K562 (cell line): ENCODE measurements around the gene ROR2.

Experiments used
- CREB1 ChIP-seq, 2 experiments: sonication (generic) in 1 of 2; formaldehyde crosslinking in 1 of 2; IDR thresholded peaks; 2 replicates each; pipeline versions ENCODE4 v1.6.1 to v1.8.0; 2012 to 2022; ENCODE audit warnings: inconsistent platforms in 1 of 2, mild to moderate bottlenecking in 1 of 2, missing genetic modification reagents in 1 of 2, moderate library complexity in 1 of 2
- CXXC5 ChIP-seq: fragments of 250-450 bp; sonication (Bioruptor Pico); IDR thresholded peaks from 2 replicates; pipeline ENCODE4 v1.8.0; 2022; ENCODE audit warnings: inconsistent platforms, mild to moderate bottlenecking, moderate library complexity
- EHMT2 ChIP-seq: fragments of 450-650 bp; IDR thresholded peaks from 2 replicates; pipeline ENCODE4 v1.6.1; 2018; ENCODE audit warnings: antibody characterized with exemption
- HDAC2 ChIP-seq: fragments of 450-650 bp; IDR thresholded peaks from 2 replicates; pipeline ENCODE4 v1.6.1; 2016; ENCODE audit warnings: mild to moderate bottlenecking
- HIVEP1 ChIP-seq: fragments of 250-450 bp; sonication (Bioruptor Pico); IDR thresholded peaks from 2 replicates; pipeline ENCODE4 v1.4.0; 2020; ENCODE audit warnings: mild to moderate bottlenecking
- KLF6 ChIP-seq: fragments of 250-450 bp; sonication (Bioruptor Pico); IDR thresholded peaks from 2 replicates; pipeline ENCODE4 v1.4.0; 2020; ENCODE audit warnings: mild to moderate bottlenecking, moderate library complexity, borderline replicate concordance
- MYC ChIP-seq, 2 experiments: fragments of 250-450 bp in 1 of 2; sonication (Bioruptor Pico) in 1 of 2; IDR thresholded peaks; 2 replicates each; pipeline versions ENCODE4 v1.5.1 to v1.6.1; 2012 to 2021; ENCODE audit warnings: low read depth in 2 of 2, borderline replicate concordance in 1 of 2, improper control_type of control experiment in 1 of 2, low read length in 1 of 2, mild to moderate bottlenecking in 1 of 2, moderate library complexity in 1 of 2
- NCOA2 ChIP-seq, 2 experiments: fragments of 450-650 bp; IDR thresholded peaks; 2 replicates each; pipeline ENCODE4 v1.6.1; 2018; ENCODE audit warnings: mild to moderate bottlenecking in 2 of 2, moderate library complexity in 1 of 2; ENCODE audit not compliant: partially characterized antibody in 2 of 2
- NFIC ChIP-seq: fragments of 450-650 bp; IDR thresholded peaks from 2 replicates; pipeline ENCODE4 v1.6.1; 2017; ENCODE audit warnings: mild to moderate bottlenecking, inconsistent platforms
- RBM34 ChIP-seq: fragments of 200-400 bp; formaldehyde crosslinking; IDR thresholded peaks from 2 replicates; pipeline ENCODE4 v1.6.1; 2018; ENCODE audit warnings: low read length, borderline replicate concordance; ENCODE audit not compliant: insufficient read depth
- RNF2 ChIP-seq: sonication (generic); IDR thresholded peaks from 2 replicates; pipeline ENCODE4 v1.6.1; 2016
- TCF7 ChIP-seq: sonication (generic); IDR thresholded peaks from 2 replicates; pipeline ENCODE4 v1.6.1; 2016; ENCODE audit warnings: antibody characterized with exemption, borderline replicate concordance
- TF ChIP-seq, protein P1 (sequence below): sonication (generic); formaldehyde crosslinking; IDR thresholded peaks from 2 replicates; pipeline ENCODE4 v1.8.1; 2023; ENCODE audit warnings: mild to moderate bottlenecking, missing genetic modification reagents
- TF ChIP-seq, protein P2 (sequence below), 2 experiments: fragments of 450-650 bp; formaldehyde crosslinking in 1 of 2; IDR thresholded peaks; 2 replicates each; pipeline versions ENCODE4 v1.4.0 to v1.6.1; 2014 to 2020; ENCODE audit warnings: mild to moderate bottlenecking in 2 of 2, borderline replicate concordance in 1 of 2, low read depth in 1 of 2

DNA sequence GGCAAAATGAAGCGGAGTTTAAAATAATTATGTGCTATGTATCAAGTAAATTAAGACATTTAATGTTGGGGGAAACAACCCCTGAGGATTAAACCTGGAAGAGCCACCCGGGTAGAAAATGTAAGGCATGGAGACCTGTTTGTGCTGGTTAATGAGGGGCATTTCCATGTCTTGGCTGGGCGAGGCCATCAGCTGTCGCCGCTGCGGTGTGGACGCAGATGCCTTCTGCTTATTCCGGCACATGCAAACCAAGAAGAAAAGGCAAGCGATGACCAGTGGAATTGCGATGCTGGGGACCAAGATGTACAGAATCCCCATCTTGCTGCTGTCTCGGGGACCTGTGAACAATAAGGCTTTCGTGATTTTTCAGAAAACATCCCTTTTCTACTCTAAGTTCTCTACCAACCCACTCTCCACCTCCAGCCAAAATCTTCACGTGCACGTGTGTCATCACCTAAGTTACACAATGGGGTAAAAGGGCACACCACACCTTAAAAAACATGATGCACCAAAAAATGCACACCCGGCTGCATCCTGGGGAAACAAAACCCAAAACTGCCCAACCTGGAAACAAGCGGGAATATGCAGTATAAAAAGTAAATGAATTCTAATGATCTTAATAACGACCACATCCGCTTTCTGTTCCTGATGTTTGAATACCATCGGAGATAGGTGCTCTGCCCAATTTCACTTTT is 223.5 kb downstream of the ROR2 start:
- TF ChIP-seq MYC (IDR thresholded peaks at IDR 0.05; ENCODE audit: low read depth, low read length) (no peak), MYC (CRISPR knock-in tag; IDR thresholded peaks at IDR 0.05; ENCODE audit: borderline replicate concordance, low read depth) (no peak), EHMT2 (no peak), NFIC (no peak), TCF7 (no peak), NCOA2 (IDR thresholded peaks at IDR 0.05; ENCODE audit: partially characterized antibody in 2 of 2) (no peak), RNF2 (no peak), HDAC2 (no peak), HIVEP1 (CRISPR knock-in tag) (no peak), CXXC5 (no peak), CREB1 (IDR thresholded peaks at IDR 0.05) (no peak), CREB1 (CRISPR knock-in tag; IDR thresholded peaks at IDR 0.05) (no peak), RBM34 (no peak), KLF6 (CRISPR knock-in tag) (no peak)
- TF ChIP-seq, protein P1, sequence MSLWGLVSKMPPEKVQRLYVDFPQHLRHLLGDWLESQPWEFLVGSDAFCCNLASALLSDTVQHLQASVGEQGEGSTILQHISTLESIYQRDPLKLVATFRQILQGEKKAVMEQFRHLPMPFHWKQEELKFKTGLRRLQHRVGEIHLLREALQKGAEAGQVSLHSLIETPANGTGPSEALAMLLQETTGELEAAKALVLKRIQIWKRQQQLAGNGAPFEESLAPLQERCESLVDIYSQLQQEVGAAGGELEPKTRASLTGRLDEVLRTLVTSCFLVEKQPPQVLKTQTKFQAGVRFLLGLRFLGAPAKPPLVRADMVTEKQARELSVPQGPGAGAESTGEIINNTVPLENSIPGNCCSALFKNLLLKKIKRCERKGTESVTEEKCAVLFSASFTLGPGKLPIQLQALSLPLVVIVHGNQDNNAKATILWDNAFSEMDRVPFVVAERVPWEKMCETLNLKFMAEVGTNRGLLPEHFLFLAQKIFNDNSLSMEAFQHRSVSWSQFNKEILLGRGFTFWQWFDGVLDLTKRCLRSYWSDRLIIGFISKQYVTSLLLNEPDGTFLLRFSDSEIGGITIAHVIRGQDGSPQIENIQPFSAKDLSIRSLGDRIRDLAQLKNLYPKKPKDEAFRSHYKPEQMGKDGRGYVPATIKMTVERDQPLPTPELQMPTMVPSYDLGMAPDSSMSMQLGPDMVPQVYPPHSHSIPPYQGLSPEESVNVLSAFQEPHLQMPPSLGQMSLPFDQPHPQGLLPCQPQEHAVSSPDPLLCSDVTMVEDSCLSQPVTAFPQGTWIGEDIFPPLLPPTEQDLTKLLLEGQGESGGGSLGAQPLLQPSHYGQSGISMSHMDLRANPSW, result no peak
- TF ChIP-seq, protein P2, sequence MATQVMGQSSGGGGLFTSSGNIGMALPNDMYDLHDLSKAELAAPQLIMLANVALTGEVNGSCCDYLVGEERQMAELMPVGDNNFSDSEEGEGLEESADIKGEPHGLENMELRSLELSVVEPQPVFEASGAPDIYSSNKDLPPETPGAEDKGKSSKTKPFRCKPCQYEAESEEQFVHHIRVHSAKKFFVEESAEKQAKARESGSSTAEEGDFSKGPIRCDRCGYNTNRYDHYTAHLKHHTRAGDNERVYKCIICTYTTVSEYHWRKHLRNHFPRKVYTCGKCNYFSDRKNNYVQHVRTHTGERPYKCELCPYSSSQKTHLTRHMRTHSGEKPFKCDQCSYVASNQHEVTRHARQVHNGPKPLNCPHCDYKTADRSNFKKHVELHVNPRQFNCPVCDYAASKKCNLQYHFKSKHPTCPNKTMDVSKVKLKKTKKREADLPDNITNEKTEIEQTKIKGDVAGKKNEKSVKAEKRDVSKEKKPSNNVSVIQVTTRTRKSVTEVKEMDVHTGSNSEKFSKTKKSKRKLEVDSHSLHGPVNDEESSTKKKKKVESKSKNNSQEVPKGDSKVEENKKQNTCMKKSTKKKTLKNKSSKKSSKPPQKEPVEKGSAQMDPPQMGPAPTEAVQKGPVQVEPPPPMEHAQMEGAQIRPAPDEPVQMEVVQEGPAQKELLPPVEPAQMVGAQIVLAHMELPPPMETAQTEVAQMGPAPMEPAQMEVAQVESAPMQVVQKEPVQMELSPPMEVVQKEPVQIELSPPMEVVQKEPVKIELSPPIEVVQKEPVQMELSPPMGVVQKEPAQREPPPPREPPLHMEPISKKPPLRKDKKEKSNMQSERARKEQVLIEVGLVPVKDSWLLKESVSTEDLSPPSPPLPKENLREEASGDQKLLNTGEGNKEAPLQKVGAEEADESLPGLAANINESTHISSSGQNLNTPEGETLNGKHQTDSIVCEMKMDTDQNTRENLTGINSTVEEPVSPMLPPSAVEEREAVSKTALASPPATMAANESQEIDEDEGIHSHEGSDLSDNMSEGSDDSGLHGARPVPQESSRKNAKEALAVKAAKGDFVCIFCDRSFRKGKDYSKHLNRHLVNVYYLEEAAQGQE (IDR thresholded peaks at IDR 0.05; ENCODE audit: borderline replicate concordance), result no peak
- TF ChIP-seq, protein P2 (CRISPR knock-in tag; IDR thresholded peaks at IDR 0.05; ENCODE audit: low read depth), result no peak
